B cell (primary cell): ENCODE measurements around the gene RIC8B. TPM values are rescaled to one million over a fixed set of nuclear protein-coding genes. Genes with fewer than 3 reads are reported as not detected.
A peak's percentile ranks its signal among the peaks of the same experiment; 100 is the strongest.

ENCODE experiments used
- ATAC-seq: fragments of 200-7000 bp; cut with Tn5 transposase; one replicate; pipeline ENCODE4 v1.10.0; 2021; ENCODE audit warnings: low read depth, mild to moderate bottlenecking, moderate number of reproducible peaks, moderate library complexity
- CTCF ChIA-PET: fragments of 350-600 bp; sonication (Branson Sonifier 250); formaldehyde crosslinking; loops from one replicate; lab custom pipeline; 2021; ENCODE audit warnings: antibody characterized with exemption, inconsistent platforms; lab: Charles Lee
- POLR2A ChIA-PET: fragments of 350-600 bp; sonication (Branson Sonifier 250); formaldehyde crosslinking; loops from one replicate; lab custom pipeline; 2021; ENCODE audit warnings: antibody characterized with exemption; lab: Charles Lee
- DNase-seq: peaks from one replicate; pipeline ENCODE4 v3.0.0; 2013
- H2AFZ ChIP-seq: 2 replicates; pipeline ENCODE4 v1.6.1; 2012; ENCODE audit warnings: mild to moderate bottlenecking, low read depth, low read length; ENCODE audit not compliant: insufficient read depth, poor library complexity, severe bottlenecking
- H3K27ac ChIP-seq, 2 donors: 1 replicate in 1 of 2; 2 replicates in 1 of 2; pipeline ENCODE4 v1.5.1; 2012 to 2013; ENCODE audit warnings: low read length in 2 of 2, mild to moderate bottlenecking in 2 of 2, moderate library complexity in 1 of 2
- H3K27me3 ChIP-seq, 4 experiments: fragments of 200-600 bp in 1 of 4; sonication (generic) in 1 of 4; replicated peaks in 1 of 4; 1 replicate in 2 of 4; 2 replicates in 2 of 4; pipeline versions ENCODE4 v1.6.1 to v1.7.0; 2013 to 2016; ENCODE audit warnings: low read length in 3 of 4, mild to moderate bottlenecking in 2 of 4, mixed read lengths in 1 of 4, moderate library complexity in 1 of 4; ENCODE audit not compliant: insufficient read depth in 4 of 4, control insufficient read depth in 3 of 4; ENCODE audit errors: control extremely low read depth in 1 of 4
- H3K36me3 ChIP-seq, 2 experiments: replicated peaks in 1 of 2; 1 replicate in 1 of 2; 2 replicates in 1 of 2; pipeline versions ENCODE4 v1.6.1 to v1.7.1; 2013; ENCODE audit warnings: low read length in 1 of 2; ENCODE audit not compliant: insufficient read depth in 2 of 2, control insufficient read depth in 1 of 2; ENCODE audit errors: control extremely low read depth in 1 of 2, extremely low read depth in 1 of 2
- H3K4me1 ChIP-seq, 2 donors: fragments of 200-600 bp in 1 of 2; sonication (generic) in 1 of 2; 1 replicate in 1 of 2; 2 replicates in 1 of 2; pipeline versions ENCODE4 v1.5.1 to v1.6.1; 2013 to 2017; ENCODE audit warnings: low read length in 2 of 2; ENCODE audit not compliant: control insufficient read depth in 2 of 2, insufficient read depth in 2 of 2
- H3K4me2 ChIP-seq: replicated peaks from 2 replicates; pipeline ENCODE3; 2012; ENCODE audit warnings: mild to moderate bottlenecking, low read depth, low read length; ENCODE audit not compliant: poor library complexity, severe bottlenecking
- H3K4me3 ChIP-seq, 5 experiments: fragments of 200-600 bp in 1 of 5; sonication (generic) in 1 of 5; 1 replicate in 3 of 5; 2 replicates in 2 of 5; pipeline versions ENCODE4 v1.5.1 to v1.7.0; 2011 to 2016; ENCODE audit warnings: low read length in 4 of 5, mild to moderate bottlenecking in 4 of 5, low read depth in 2 of 5, control low read depth in 1 of 5, moderate library complexity in 1 of 5; ENCODE audit not compliant: insufficient read depth in 1 of 5; ENCODE audit errors: control extremely low read depth in 1 of 5, extremely low read depth in 1 of 5
- H3K79me2 ChIP-seq: fragments of 200-600 bp; sonication (generic); one replicate; pipeline ENCODE4 v1.6.0; 2016; ENCODE audit warnings: low read length; ENCODE audit not compliant: control insufficient read depth, insufficient read depth
- H3K9ac ChIP-seq: fragments of 200-600 bp; sonication (generic); 2 replicates; pipeline ENCODE4 v1.6.1; 2017; ENCODE audit warnings: mild to moderate bottlenecking, low read length, moderate library complexity
- H3K9me3 ChIP-seq, 3 donors: one replicate each; pipeline versions ENCODE4 v1.6.1 to v1.7.1; 2013; ENCODE audit warnings: low read length in 2 of 3; ENCODE audit not compliant: control insufficient read depth in 2 of 3, insufficient read depth in 1 of 3; ENCODE audit errors: control extremely low read depth in 1 of 3
- H4K20me1 ChIP-seq: 2 replicates; pipeline ENCODE4 v1.6.0; 2012; ENCODE audit warnings: mild to moderate bottlenecking, low read length; ENCODE audit not compliant: insufficient read depth, control insufficient read depth, poor library complexity, severe bottlenecking
- H3K27ac Mint-ChIP-seq: one replicate; pipeline ENCODE4 v1.8.0; 2021; ENCODE audit warnings: mixed read lengths
- H3K27me3 Mint-ChIP-seq: one replicate; pipeline ENCODE4 v1.8.0; 2021; ENCODE audit warnings: mixed read lengths
- H3K4me1 Mint-ChIP-seq: one replicate; pipeline ENCODE4 v1.8.0; 2021; ENCODE audit warnings: mixed read lengths
- H3K4me3 Mint-ChIP-seq: one replicate; pipeline ENCODE4 v1.8.0; 2021; ENCODE audit warnings: mixed read lengths
- H3K9me3 Mint-ChIP-seq: one replicate; pipeline ENCODE4 v1.8.0; 2022; ENCODE audit warnings: mixed read lengths; ENCODE audit not compliant: insufficient read depth
- CTCF ChIP-seq: fragments of 200-600 bp; IDR thresholded peaks from one replicate; pipeline ENCODE4 v1.8.0; 2022; ENCODE audit warnings: antibody characterized with exemption, mild to moderate bottlenecking
- EZH2 ChIP-seq: IDR thresholded peaks from 2 replicates; pipeline ENCODE4 v1.6.1; 2012; ENCODE audit warnings: borderline replicate concordance, low read depth, mild to moderate bottlenecking, moderate library complexity, low read length; ENCODE audit not compliant: insufficient read depth, poor library complexity, severe bottlenecking
- WGBS: methylation state at CpG from one replicate; pipeline ENCODE4 v1.1.5; 2013; ENCODE audit warnings: missing lambda C conversion rate; ENCODE audit not compliant: insufficient coverage; 5-methylcytosine and 5-hydroxymethylcytosine counted together
- intact Hi-C: fragments of 100-400 bp; cut with micrococcal nuclease; formaldehyde crosslinking; loops from one replicate; pipeline ENCODE4 v1.10.0; 2022
- polyA plus RNA-seq: library from polyadenylated mRNA; depleted of rRNA; stranded (reverse); fragments of >200 nt; gene quantifications from 2 replicates; pipeline ENCODE4 v1.2.3, GENCODE V29; 2012
- total RNA-seq, 2 donors: library from RNA; stranded (reverse); fragments of 120-200 nt in 1 of 2; gene quantifications; 1 replicate in 1 of 2; 2 replicates in 1 of 2; pipeline versions ENCODE4 v1.2.3 to v1.2.4, GENCODE V29; 2013 to 2022

RIC8B gene
- total and polyA plus RNA-seq, 2 donors (not counting 1 experiment from before 2014, with no cell fraction given): 3.0 to 14.8 TPM

- Histone ChIP-seq H3K9ac (no peak overlapping the region), H3K79me2 (no peaks in the 10 kb centered on the region), H3K27me3 (peaks cover 2 to 90% (median 81%) of the 10 kb centered on the region in 4 experiments), H3K27ac (no peak overlapping the region), H4K20me1 (peaks cover 8% of the 10 kb centered on the region), H3K4me1 (peaks cover 11 to 39% of the 10 kb centered on the region in 2 donors), H3K9me3 (peaks cover 2 to 37% (median 4%) of the 10 kb centered on the region in 3 donors), H2AFZ (no peak overlapping the region), H3K4me2 (peak overlapping the region; percentile 41), H3K36me3 (no peaks in the 10 kb centered on the region), H3K4me3 (no peak overlapping the region)
- H3K4me1 Mint-ChIP-seq: peaks cover 13% of the 10 kb centered on the region
- ChIA-PET CTCF (interaction anchor here (1.0 to 2.0 kb wide), 4 partner anchors 9 to 553 kb away, joined by 4 to 12 read pairs (median 6); partner anchors contain the start of gene POLR3B), POLR2A (no interaction called here)
- H3K27me3 Mint-ChIP-seq: peaks cover 82% of the 10 kb centered on the region
- DNase-seq (peak; percentile 72), ATAC-seq (peak; percentile 74)
- intact Hi-C loops: no loop called here
- H3K9me3 Mint-ChIP-seq: no peaks in the 10 kb centered on the region
- peak overlapping the region; percentile 38 for H3K27ac Mint-ChIP-seq
- no peak overlapping the region for H3K4me3 Mint-ChIP-seq
- TF ChIP-seq EZH2: no peak
- WGBS: no CpG with 5 or more reads among the region's 1 CpG
Measured at GRCh38 chr12:106910202-106910601, 135.7 kb downstream of the RIC8B start.

GRCh38 chr12:106911581-106911980, 137.1 kb downstream of the RIC8B start:
- no peak overlapping the region for H3K27ac ChIP-seq
- ATAC-seq: no peak
- no peak for DNase-seq
- H3K4me2 ChIP-seq: no peak overlapping the region
- H3K4me1 ChIP-seq: peaks cover 11 to 45% of the 10 kb centered on the region in 2 donors
- H3K9ac ChIP-seq: no peak overlapping the region
- H3K36me3 ChIP-seq: no peaks in the 10 kb centered on the region
- Mint-ChIP-seq H3K4me1 (peaks cover 13% of the 10 kb centered on the region), H3K9me3 (no peaks in the 10 kb centered on the region), H3K4me3 (no peak overlapping the region), H3K27me3 (peaks cover 82% of the 10 kb centered on the region), H3K27ac (no peak overlapping the region)
- no peak overlapping the region for H2AFZ ChIP-seq
- peaks cover 8% of the 10 kb centered on the region for H4K20me1 ChIP-seq
- no peaks in the 10 kb centered on the region for H3K79me2 ChIP-seq
- H3K9me3 ChIP-seq: peaks cover 0 to 34% (median 4%) of the 10 kb centered on the region in 3 donors
- TF ChIP-seq CTCF (no peak), EZH2 (no peak)
- ChIA-PET CTCF (interaction anchor here (2.0 kb wide), 1 partner anchor 8 kb away, joined by 12 read pairs; no protein-coding TSS in a partner anchor), POLR2A (no interaction called here)
- no peak overlapping the region for H3K4me3 ChIP-seq
- 88% methylated on average over 2 of the region's 6 CpGs for WGBS
- H3K27me3 ChIP-seq: peaks cover 5 to 91% (median 87%) of the 10 kb centered on the region in 4 experiments
- intact Hi-C loops: no loop called here
